ENCODE results near the gene SEPTIN1.

DNA sequence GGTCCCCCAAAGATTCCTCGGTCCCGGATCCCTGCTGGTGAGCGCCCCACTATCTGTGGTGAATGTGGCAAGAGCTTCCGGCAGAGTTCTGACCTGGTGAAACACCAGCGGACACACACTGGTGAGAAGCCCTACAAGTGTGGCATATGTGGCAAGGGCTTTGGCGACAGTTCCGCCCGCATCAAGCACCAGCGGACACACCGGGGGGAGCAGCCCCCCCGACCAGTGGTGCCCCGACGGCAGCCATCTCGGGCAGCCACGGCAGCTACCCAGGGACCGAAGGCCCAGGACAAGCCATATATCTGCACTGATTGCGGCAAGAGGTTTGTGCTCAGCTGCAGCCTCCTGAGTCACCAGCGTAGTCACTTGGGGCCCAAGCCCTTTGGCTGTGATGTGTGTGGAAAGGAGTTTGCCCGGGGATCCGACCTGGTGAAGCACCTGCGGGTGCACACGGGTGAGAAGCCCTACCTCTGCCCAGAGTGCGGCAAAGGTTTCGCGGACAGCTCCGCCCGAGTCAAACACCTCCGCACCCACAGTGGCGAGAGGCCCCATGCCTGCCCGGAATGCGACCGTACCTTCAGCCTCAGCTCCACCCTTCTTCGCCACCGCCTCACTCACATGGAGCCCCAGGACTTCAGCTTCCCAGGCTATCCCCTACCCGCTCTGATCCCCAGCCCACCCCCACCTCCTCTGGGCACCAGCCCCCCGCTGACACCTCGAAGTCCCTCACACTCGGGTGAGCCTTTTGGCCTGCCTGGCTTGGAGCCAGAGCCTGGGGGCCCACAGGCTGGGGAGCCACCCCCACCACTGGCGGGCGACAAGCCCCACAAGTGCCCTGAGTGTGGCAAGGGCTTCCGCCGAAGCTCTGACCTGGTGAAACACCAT is 15.7 kb upstream of the SEPTIN1 start:
- TF ChIP-seq CTCF (IDR thresholded peaks at IDR 0.05) (no peak), POLR2A (IDR thresholded peaks at IDR 0.05) (no peak)

Measured in lower leg skin (tissue), 3 donors.